Neutrophil (primary cell): ENCODE data around the gene EMP2.
"Not testable (repeated sequence)": the region's sequence is repeated elsewhere in the genome, so short reads cannot be mapped to it uniquely, and the experiment has no call there.

Source experiments
- H3K27ac ChIP-seq: fragments of 200-600 bp; sonication (generic); 2 replicates; pipeline ENCODE4 v1.5.1; 2016; ENCODE audit warnings: mild to moderate bottlenecking, moderate library complexity
- H3K27me3 ChIP-seq: fragments of 200-600 bp; sonication (generic); 2 replicates; pipeline ENCODE4 v1.6.0; 2016; ENCODE audit warnings: mild to moderate bottlenecking
- H3K36me3 ChIP-seq: fragments of 200-600 bp; sonication (generic); 2 replicates; pipeline ENCODE4 v1.5.1; 2017
- H3K4me1 ChIP-seq, 2 experiments: fragments of 200-600 bp in 1 of 2; sonication (generic) in 1 of 2; 1 replicate in 1 of 2; 2 replicates in 1 of 2; pipeline versions ENCODE4 v1.5.1 to v1.6.1; 2013 to 2016; ENCODE audit warnings: low read depth in 1 of 2, low read length in 1 of 2, mild to moderate bottlenecking in 1 of 2, moderate library complexity in 1 of 2; ENCODE audit not compliant: control insufficient read depth in 1 of 2, insufficient read depth in 1 of 2
- H3K4me3 ChIP-seq, 2 experiments: fragments of 200-600 bp in 1 of 2; sonication (generic) in 1 of 2; 1 replicate in 1 of 2; 2 replicates in 1 of 2; pipeline ENCODE4 v1.5.1; 2013 to 2016; ENCODE audit warnings: low read depth in 1 of 2, low read length in 1 of 2, mild to moderate bottlenecking in 1 of 2, moderate library complexity in 1 of 2
- H3K9me3 ChIP-seq: fragments of 200-600 bp; sonication (generic); 2 replicates; pipeline ENCODE4 v1.5.1; 2016
- TF ChIP-seq, protein P1 (sequence below): fragments of 200-600 bp; sonication (generic); IDR thresholded peaks from 2 replicates; pipeline ENCODE4 v1.5.1; 2016; ENCODE audit warnings: antibody characterized with exemption

EMP2 gene

DNA sequence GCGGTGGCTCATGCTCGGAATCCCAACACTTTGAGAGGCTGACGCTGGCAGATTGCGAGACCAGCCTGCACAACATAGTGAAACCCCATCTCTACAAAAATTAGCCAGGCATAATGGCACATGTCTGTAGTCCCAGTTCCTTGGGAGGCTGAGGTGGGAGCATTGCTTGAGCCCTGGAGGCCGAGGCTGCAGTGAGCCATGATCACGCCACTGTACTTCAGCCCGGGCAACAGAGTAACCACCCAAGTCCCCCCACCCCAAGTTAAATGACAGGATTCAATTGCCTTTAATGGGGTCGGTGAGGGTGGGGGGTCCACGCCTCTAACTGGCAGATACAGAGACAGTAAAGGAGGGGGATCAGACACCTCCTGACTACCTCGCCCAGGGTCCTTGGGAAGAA, 44.9 kb downstream of the EMP2 start:
- H3K9me3 ChIP-seq: no peaks in the 10 kb centered on the region
- no peak overlapping the region for H3K4me3 ChIP-seq
- no peak overlapping the region for H3K27ac ChIP-seq
- no peaks in the 10 kb centered on the region for H3K27me3 ChIP-seq
- TF ChIP-seq, protein P1, sequence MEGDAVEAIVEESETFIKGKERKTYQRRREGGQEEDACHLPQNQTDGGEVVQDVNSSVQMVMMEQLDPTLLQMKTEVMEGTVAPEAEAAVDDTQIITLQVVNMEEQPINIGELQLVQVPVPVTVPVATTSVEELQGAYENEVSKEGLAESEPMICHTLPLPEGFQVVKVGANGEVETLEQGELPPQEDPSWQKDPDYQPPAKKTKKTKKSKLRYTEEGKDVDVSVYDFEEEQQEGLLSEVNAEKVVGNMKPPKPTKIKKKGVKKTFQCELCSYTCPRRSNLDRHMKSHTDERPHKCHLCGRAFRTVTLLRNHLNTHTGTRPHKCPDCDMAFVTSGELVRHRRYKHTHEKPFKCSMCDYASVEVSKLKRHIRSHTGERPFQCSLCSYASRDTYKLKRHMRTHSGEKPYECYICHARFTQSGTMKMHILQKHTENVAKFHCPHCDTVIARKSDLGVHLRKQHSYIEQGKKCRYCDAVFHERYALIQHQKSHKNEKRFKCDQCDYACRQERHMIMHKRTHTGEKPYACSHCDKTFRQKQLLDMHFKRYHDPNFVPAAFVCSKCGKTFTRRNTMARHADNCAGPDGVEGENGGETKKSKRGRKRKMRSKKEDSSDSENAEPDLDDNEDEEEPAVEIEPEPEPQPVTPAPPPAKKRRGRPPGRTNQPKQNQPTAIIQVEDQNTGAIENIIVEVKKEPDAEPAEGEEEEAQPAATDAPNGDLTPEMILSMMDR: no peak
- no peaks in the 10 kb centered on the region for H3K4me1 ChIP-seq
- H3K36me3 ChIP-seq: no peaks in the 10 kb centered on the region

DNA sequence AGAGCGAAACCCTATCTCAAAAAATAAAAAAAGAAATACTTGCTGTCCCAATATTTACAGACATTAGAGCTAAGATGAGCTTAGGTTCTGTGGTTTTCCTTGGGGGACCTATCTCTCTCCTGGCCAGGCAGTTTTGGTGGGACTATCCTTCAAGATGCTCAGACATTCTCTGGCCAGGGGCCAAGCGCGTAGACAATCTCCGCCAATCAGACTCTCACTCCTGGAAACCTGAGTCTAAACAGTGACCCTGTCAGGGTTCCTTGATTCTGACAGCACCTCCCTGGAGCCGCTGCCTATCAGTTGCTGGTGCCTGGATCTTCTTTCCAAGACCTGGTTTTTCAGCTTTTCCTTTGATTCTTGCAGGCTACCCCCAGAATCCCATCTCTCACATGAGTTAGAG, 45.6 kb downstream of the EMP2 start:
- Histone ChIP-seq H3K36me3 (no peaks in the 10 kb centered on the region), H3K27me3 (no peaks in the 10 kb centered on the region), H3K9me3 (no peaks in the 10 kb centered on the region), H3K4me1 (no peaks in the 10 kb centered on the region), H3K4me3 (no peak overlapping the region), H3K27ac (no peak overlapping the region)
- TF ChIP-seq, protein P1: no peak

DNA sequence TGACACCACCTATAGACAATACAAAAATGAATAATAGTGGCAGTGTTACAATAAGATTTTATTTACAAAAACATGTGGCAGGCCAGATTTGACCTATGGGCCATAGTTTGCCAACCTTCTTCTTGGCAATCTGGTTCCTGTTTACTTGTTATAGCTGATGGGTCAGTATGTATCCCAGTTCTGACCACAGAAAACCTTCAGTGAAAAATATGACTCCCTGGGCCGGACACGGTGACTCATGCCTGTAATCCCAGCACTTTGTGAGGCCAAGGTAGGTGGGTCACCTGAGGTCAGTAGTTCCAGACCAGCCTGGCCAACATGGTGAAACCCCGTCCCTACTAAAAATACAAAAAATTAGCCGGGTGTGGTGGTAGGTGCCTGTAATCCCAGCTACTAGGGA, 46.8 kb downstream of the EMP2 start:
- not testable (repeated sequence) for H3K9me3 ChIP-seq, H3K27ac ChIP-seq, H3K4me1 ChIP-seq, H3K4me3 ChIP-seq, H3K27me3 ChIP-seq, H3K36me3 ChIP-seq

DNA sequence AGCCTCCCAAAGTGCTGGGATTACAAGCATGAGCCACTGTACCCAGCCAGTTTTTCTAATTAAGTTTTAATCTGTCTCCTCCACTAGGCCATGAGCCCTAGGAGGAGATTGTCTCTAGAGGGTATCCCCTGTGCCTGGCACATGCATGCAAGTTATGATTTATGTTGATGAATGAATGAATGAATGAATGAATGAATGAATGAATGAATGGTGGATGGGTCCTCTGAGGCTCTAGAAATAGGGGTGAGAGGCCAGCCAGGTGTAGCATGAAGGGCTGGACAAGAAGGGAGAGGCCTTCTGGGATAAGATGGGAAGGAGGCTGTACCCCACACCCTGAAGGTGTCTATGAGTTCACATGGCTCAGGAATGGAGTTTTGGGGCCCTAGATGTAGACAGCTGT, 48.8 kb downstream of the EMP2 start:
- TF ChIP-seq, protein P1: no peak
- H3K36me3 ChIP-seq: no peaks in the 10 kb centered on the region
- no peaks in the 10 kb centered on the region for H3K9me3 ChIP-seq
- H3K27ac ChIP-seq: no peak overlapping the region
- no peaks in the 10 kb centered on the region for H3K4me1 ChIP-seq
- H3K4me3 ChIP-seq: no peak overlapping the region
- H3K27me3 ChIP-seq: no peaks in the 10 kb centered on the region

GRCh38 chr16:10530685-10531084, 49.7 kb downstream of the EMP2 start:
- Histone ChIP-seq H3K9me3 (no peaks in the 10 kb centered on the region), H3K36me3 (no peaks in the 10 kb centered on the region), H3K27me3 (no peaks in the 10 kb centered on the region), H3K4me3 (no peak overlapping the region), H3K27ac (no peak overlapping the region), H3K4me1 (no peaks in the 10 kb centered on the region)
- TF ChIP-seq, protein P1: no peak

GRCh38 chr16:10529895-10530669, 50.3 kb downstream of the EMP2 start:
- H3K4me3 ChIP-seq: no peak overlapping the region
- H3K36me3 ChIP-seq: no peaks in the 10 kb centered on the region
- no peak overlapping the region for H3K27ac ChIP-seq
- H3K9me3 ChIP-seq: no peaks in the 10 kb centered on the region
- no peaks in the 10 kb centered on the region for H3K4me1 ChIP-seq
- TF ChIP-seq, protein P1: no peak
- no peaks in the 10 kb centered on the region for H3K27me3 ChIP-seq
